ENCODE data around the gene ALPG. TPM values are rescaled to one million over a fixed set of nuclear protein-coding genes. Genes with fewer than 3 reads are reported as not detected.
"Not testable (repeated sequence)": the region's sequence is repeated elsewhere in the genome, so short reads cannot be mapped to it uniquely, and the experiment has no call there.

ALPG gene
- total and polyA plus RNA-seq, 2 of the 4 experiments (the other 2 are of a cell fraction): not detected

- intact Hi-C loops (cut with micrococcal nuclease): no loop called here
- POLR2A ChIA-PET (ENCODE audit: unreplicated experiment): no interaction called here
These were observed 22.2 kb upstream of the ALPG start for GRCh38 chr2:232384466-232384865.

GRCh38 chr2:232385058-232385457 is 21.6 kb upstream of the ALPG start:
- H3K4me3 ChIP-seq (ENCODE audit: insufficient read depth, low read depth, low read length); H3K18ac ChIP-seq (ENCODE audit: low read depth, low read length); H4K20me1 ChIP-seq (ENCODE audit: insufficient read depth, low read length); H2BK5ac ChIP-seq (ENCODE audit: low read depth, low read length, poor library complexity, severe bottlenecking); H2BK15ac ChIP-seq (ENCODE audit: low read depth, low read length); ATAC-seq (ENCODE audit: low read depth); H3K79me1 ChIP-seq (ENCODE audit: low read depth in 1 of 2, low read length in 2 of 2); H4K91ac ChIP-seq (ENCODE audit: insufficient read depth, low read depth, low read length); H4K5ac ChIP-seq (ENCODE audit: low read depth, low read length); H2AFZ ChIP-seq (replicated peaks; ENCODE audit: low read length, poor library complexity); H3K9me3 ChIP-seq (ENCODE audit: control insufficient read depth, insufficient read depth, low read length); H3K9me1 ChIP-seq (ENCODE audit: insufficient read depth, low read length); H2BK120ac ChIP-seq (ENCODE audit: low read depth, low read length); dilution Hi-C loops (cut with HindIII; ENCODE audit: low sequenced_read_pairs, unreplicated experiment); H3K14ac ChIP-seq (replicated peaks; ENCODE audit: low read depth, low read length); DNase-seq; H2BK20ac ChIP-seq (ENCODE audit: low read depth, low read length); H3K4me1 ChIP-seq (ENCODE audit: control insufficient read depth, insufficient read depth, low read length); H3K56ac ChIP-seq (ENCODE audit: extremely low read depth, insufficient read depth, low read length); CTCF ChIA-PET; H3K27ac ChIP-seq (ENCODE audit: insufficient read depth, low read length); H3K4me2 ChIP-seq (ENCODE audit: low read depth, low read length); H3K36me3 ChIP-seq (ENCODE audit: control insufficient read depth, insufficient read depth, low read length); H4K8ac ChIP-seq (ENCODE audit: low read depth in 2 of 2, low read length in 2 of 2); H2AK5ac ChIP-seq (ENCODE audit: low read depth, low read length); H3K23ac ChIP-seq (ENCODE audit: low read depth, low read length); H3K4ac ChIP-seq (ENCODE audit: low read depth, low read length); in situ Hi-C loops (cut with MboI; ENCODE audit: low sequenced_read_pairs); H2AK9ac ChIP-seq (replicated peaks; ENCODE audit: low read depth, low read length, poor library complexity); BruUV-seq (replicated peaks); H3K9ac ChIP-seq (ENCODE audit: low read depth, low read length): not testable (repeated sequence)
- intact Hi-C loops (cut with micrococcal nuclease): loop anchor here (5.0 kb wide), 1 partner anchor 38 kb away; no protein-coding TSS in a partner anchor
- POLR2A ChIA-PET (ENCODE audit: unreplicated experiment): interaction anchor here (0.7 kb wide), 1 partner anchor 119 kb away, joined by 3 read pairs; no protein-coding TSS in a partner anchor
- H3K27me3 ChIP-seq (ENCODE audit: control insufficient read depth, insufficient read depth, low read length): peaks cover 72% of the 10 kb centered on the region

More at GRCh38 chr2:232384466-232384865, 22.2 kb upstream of the ALPG start:
- Histone ChIP-seq H2AFZ (replicated peaks; ENCODE audit: low read length, poor library complexity) (no peak overlapping the region), H3K27ac (ENCODE audit: insufficient read depth, low read length) (no peak overlapping the region), H3K56ac (ENCODE audit: extremely low read depth, insufficient read depth, low read length) (no peak overlapping the region), H3K18ac (ENCODE audit: low read depth, low read length) (no peak overlapping the region), H4K8ac (ENCODE audit: low read depth in 2 of 2, low read length in 2 of 2) (no peak overlapping the region), H3K4me1 (ENCODE audit: control insufficient read depth, insufficient read depth, low read length) (peaks cover 3% of the 10 kb centered on the region; the same call in 1 of the 2 replicates), H3K14ac (replicated peaks; ENCODE audit: low read depth, low read length) (no peak overlapping the region), H2AK9ac (replicated peaks; ENCODE audit: low read depth, low read length, poor library complexity) (no peak overlapping the region), H3K4me3 (ENCODE audit: insufficient read depth, low read depth, low read length) (no peak overlapping the region), H2BK15ac (ENCODE audit: low read depth, low read length) (no peak overlapping the region), H3K23ac (ENCODE audit: low read depth, low read length) (no peak overlapping the region), H3K36me3 (ENCODE audit: control insufficient read depth, insufficient read depth, low read length) (no peaks in the 10 kb centered on the region), H2BK20ac (ENCODE audit: low read depth, low read length) (no peak overlapping the region), H2BK120ac (ENCODE audit: low read depth, low read length) (no peak overlapping the region), H2BK5ac (ENCODE audit: low read depth, low read length, poor library complexity, severe bottlenecking) (no peak overlapping the region), H2AK5ac (ENCODE audit: low read depth, low read length) (no peak overlapping the region), H3K9me1 (ENCODE audit: insufficient read depth, low read length) (no peaks in the 10 kb centered on the region), H4K5ac (ENCODE audit: low read depth, low read length) (no peak overlapping the region), H3K27me3 (ENCODE audit: control insufficient read depth, insufficient read depth, low read length) (peaks cover 67% of the 10 kb centered on the region), H3K79me1 (ENCODE audit: low read depth in 1 of 2, low read length in 2 of 2) (no peaks in the 10 kb centered on the region), H3K4ac (ENCODE audit: low read depth, low read length) (no peak overlapping the region), H4K91ac (ENCODE audit: insufficient read depth, low read depth, low read length) (no peak overlapping the region), H3K9ac (ENCODE audit: low read depth, low read length) (no peak overlapping the region), H3K9me3 (ENCODE audit: control insufficient read depth, insufficient read depth, low read length) (peaks cover 2% of the 10 kb centered on the region; the same call in 1 of the 2 replicates), H3K4me2 (ENCODE audit: low read depth, low read length) (no peak overlapping the region), H4K20me1 (ENCODE audit: insufficient read depth, low read length) (no peaks in the 10 kb centered on the region; the same call in 1 of the 2 replicates)
- no TSS peak for BruUV-seq (replicated peaks)
- dilution Hi-C loops (cut with HindIII; ENCODE audit: low sequenced_read_pairs, unreplicated experiment): no loop called here
- TF ChIP-seq CEBPB (IDR thresholded peaks at IDR 0.05; ENCODE audit: low read depth, low read length): no peak
- TF ChIP-seq MAZ (IDR thresholded peaks at IDR 0.05; ENCODE audit: borderline replicate concordance, low read depth, low read length): no peak
- no peak for TF ChIP-seq RCOR1 (IDR thresholded peaks at IDR 0.05; ENCODE audit: insufficient replicate concordance, low read length)
- ATAC-seq (ENCODE audit: low read depth) (no peak), DNase-seq (no peak)
- CTCF ChIA-PET: no interaction called here
- no CpG with 5 or more reads among the region's 1 CpG for WGBS, 2 experiments (ENCODE audit: extremely low coverage in 2 of 2, insufficient read length in 1 of 2)
- in situ Hi-C loops (cut with MboI; ENCODE audit: low sequenced_read_pairs): no loop called here
